Measurements from ENCODE around the gene ZNRF1.

DNA sequence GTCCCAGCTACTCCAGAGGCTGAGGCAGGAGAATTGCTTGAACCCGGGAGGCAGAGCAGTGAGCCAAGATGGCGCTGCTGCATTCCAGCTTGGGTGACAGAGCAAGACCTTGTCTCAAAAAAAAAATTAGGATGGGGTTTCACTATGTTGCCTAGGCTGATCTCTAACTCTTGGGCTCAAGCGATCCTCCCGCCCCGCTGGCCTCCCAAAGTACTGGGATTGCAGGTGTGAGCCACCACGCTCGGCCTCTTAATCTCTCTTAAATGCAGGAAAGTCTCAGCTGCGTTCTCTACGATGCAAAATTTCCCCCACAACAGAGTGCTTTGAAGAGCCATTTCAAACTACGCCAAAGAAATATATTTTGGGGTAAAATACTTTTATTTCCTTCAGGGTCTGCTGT is 8.0 kb upstream of the ZNRF1 start:
- TF ChIP-seq, protein P1, sequence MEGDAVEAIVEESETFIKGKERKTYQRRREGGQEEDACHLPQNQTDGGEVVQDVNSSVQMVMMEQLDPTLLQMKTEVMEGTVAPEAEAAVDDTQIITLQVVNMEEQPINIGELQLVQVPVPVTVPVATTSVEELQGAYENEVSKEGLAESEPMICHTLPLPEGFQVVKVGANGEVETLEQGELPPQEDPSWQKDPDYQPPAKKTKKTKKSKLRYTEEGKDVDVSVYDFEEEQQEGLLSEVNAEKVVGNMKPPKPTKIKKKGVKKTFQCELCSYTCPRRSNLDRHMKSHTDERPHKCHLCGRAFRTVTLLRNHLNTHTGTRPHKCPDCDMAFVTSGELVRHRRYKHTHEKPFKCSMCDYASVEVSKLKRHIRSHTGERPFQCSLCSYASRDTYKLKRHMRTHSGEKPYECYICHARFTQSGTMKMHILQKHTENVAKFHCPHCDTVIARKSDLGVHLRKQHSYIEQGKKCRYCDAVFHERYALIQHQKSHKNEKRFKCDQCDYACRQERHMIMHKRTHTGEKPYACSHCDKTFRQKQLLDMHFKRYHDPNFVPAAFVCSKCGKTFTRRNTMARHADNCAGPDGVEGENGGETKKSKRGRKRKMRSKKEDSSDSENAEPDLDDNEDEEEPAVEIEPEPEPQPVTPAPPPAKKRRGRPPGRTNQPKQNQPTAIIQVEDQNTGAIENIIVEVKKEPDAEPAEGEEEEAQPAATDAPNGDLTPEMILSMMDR (IDR thresholded peaks at IDR 0.05) = no peak
- TF ChIP-seq POLR2A (IDR thresholded peaks at IDR 0.05) = no peak

Measured in lower leg skin (tissue), 3 donors.